A549 (cell line): ENCODE results near the gene DEAF1. TPM values are rescaled to one million over a fixed set of nuclear protein-coding genes. Genes with fewer than 3 reads are reported as not detected.
"Not testable (repeated sequence)": the region's sequence is repeated elsewhere in the genome, so short reads cannot be mapped to it uniquely, and the experiment has no call there.

Experiments
- ATAC-seq, 2 experiments: fragments of 200-7000 bp in 1 of 2; fragments of >200 bp in 1 of 2; cut with Nextera tagmentation in 1 of 2; cut with Tn5 transposase in 1 of 2; 3 replicates each; pipeline versions ENCODE4 v1.8.0 to v1.9.1; 2018 to 2020; ENCODE audit warnings: mild to moderate bottlenecking in 1 of 2, moderate library complexity in 1 of 2
- CTCF ChIA-PET: fragments of 300-600 bp; sonication (Branson Sonifier 250); formaldehyde crosslinking; extraction: SDS; loops from one replicate; lab custom pipeline; 2021; ENCODE audit warnings: antibody characterized with exemption, inconsistent platforms; lab: Yijun Ruan, JAX
- POLR2A ChIA-PET: fragments of 350-600 bp; formaldehyde crosslinking; extraction: SDS; loops from one replicate; lab custom pipeline; 2021; ENCODE audit warnings: antibody characterized with exemption, inconsistent platforms; lab: Yijun Ruan, JAX
- DNase-seq, 2 experiments: peaks; one replicate each; pipeline versions ENCODE4 v3.0.0 to v3.0.0-alpha.2; 2011 to 2016; ENCODE audit warnings: low read depth in 1 of 2, low spot score in 1 of 2
- FAIRE-seq: peaks from 2 replicates; lab custom pipeline; 2011; peaks lifted over from hg19 to GRCh38; lab: Jason Lieb, UNC
- H3K27ac ChIP-seq, 2 experiments: fragments of >200 bp; sonication (Bioruptor Twin); formaldehyde crosslinking; 3 replicates each; pipeline ENCODE4 v1.5.1; 2016 to 2017
- H3K4me1 ChIP-seq: fragments of >200 bp; sonication (Bioruptor Twin); formaldehyde crosslinking; 3 replicates; pipeline ENCODE4 v1.6.1; 2016
- H3K4me2 ChIP-seq: fragments of >200 bp; sonication (Bioruptor Twin); formaldehyde crosslinking; 3 replicates; pipeline ENCODE4 v1.6.1; 2016
- H3K4me3 ChIP-seq: fragments of >200 bp; sonication (Bioruptor Twin); formaldehyde crosslinking; 3 replicates; pipeline ENCODE4 v1.5.1; 2016
- H3K9me3 ChIP-seq: fragments of >200 bp; sonication (Bioruptor Twin); formaldehyde crosslinking; 3 replicates; pipeline ENCODE4 v1.6.1; 2016
- BHLHE40 ChIP-seq: IDR thresholded peaks from 2 replicates; pipeline ENCODE4 v1.6.1; 2012; ENCODE audit warnings: low read depth, low read length, inconsistent platforms
- CBX8 ChIP-seq: fragments of 200-600 bp; sonication (generic); IDR thresholded peaks from 2 replicates; pipeline ENCODE4 v1.6.1; 2016
- CEBPB ChIP-seq, 2 experiments: fragments of >200 bp in 1 of 2; sonication (Bioruptor Twin) in 1 of 2; formaldehyde crosslinking in 1 of 2; IDR thresholded peaks; 2 replicates each; pipeline ENCODE4 v1.6.1; 2012 to 2016
- CHD4 ChIP-seq: fragments of 200-600 bp; sonication (generic); IDR thresholded peaks from 2 replicates; pipeline ENCODE4 v1.6.1; 2016; ENCODE audit warnings: antibody characterized with exemption, mild to moderate bottlenecking, borderline replicate concordance
- FOSB ChIP-seq: fragments of 250-450 bp; sonication (Bioruptor Pico); IDR thresholded peaks from 2 replicates; pipeline ENCODE4 v1.5.0; 2020; ENCODE audit warnings: mild to moderate bottlenecking, moderate library complexity
- FOXS1 ChIP-seq: fragments of 250-450 bp; sonication (Bioruptor Pico); IDR thresholded peaks from 2 replicates; pipeline ENCODE4 v1.5.0; 2020; ENCODE audit warnings: mild to moderate bottlenecking, moderate library complexity
- GATA3 ChIP-seq: IDR thresholded peaks from 2 replicates; pipeline ENCODE4 v1.6.1; 2012; ENCODE audit warnings: borderline replicate concordance
- HEYL ChIP-seq: fragments of 250-450 bp; sonication (Bioruptor Pico); IDR thresholded peaks from 2 replicates; pipeline ENCODE4 v1.8.0; 2021; ENCODE audit warnings: mild to moderate bottlenecking, moderate library complexity
- HOXA7 ChIP-seq: fragments of 250-450 bp; sonication (Bioruptor Pico); IDR thresholded peaks from 2 replicates; pipeline ENCODE4 v1.5.0; 2020; ENCODE audit warnings: mild to moderate bottlenecking, moderate library complexity
- HOXB13 ChIP-seq: fragments of 250-450 bp; sonication (Bioruptor Pico); IDR thresholded peaks from 2 replicates; pipeline ENCODE4 v1.5.0; 2020; ENCODE audit warnings: low read depth, mild to moderate bottlenecking, moderate library complexity
- HOXB5 ChIP-seq: fragments of 250-450 bp; sonication (Bioruptor Pico); IDR thresholded peaks from 2 replicates; pipeline ENCODE4 v1.5.0; 2020; ENCODE audit warnings: mild to moderate bottlenecking, moderate library complexity
- JUN ChIP-seq, 2 experiments: fragments of >200 bp; sonication (Bioruptor Twin); formaldehyde crosslinking; IDR thresholded peaks; 2 replicates in 1 of 2; 3 replicates in 1 of 2; pipeline ENCODE4 v1.6.1; 2016 to 2017
- KDM1A ChIP-seq: fragments of 200-600 bp; sonication (generic); IDR thresholded peaks from 2 replicates; pipeline ENCODE4 v1.6.1; 2016; ENCODE audit warnings: low read depth, mild to moderate bottlenecking
- KDM5A ChIP-seq: fragments of 200-600 bp; sonication (generic); IDR thresholded peaks from 2 replicates; pipeline ENCODE4 v1.6.1; 2016; ENCODE audit warnings: antibody characterized with exemption, mild to moderate bottlenecking
- MAFK ChIP-seq: fragments of 450-650 bp; IDR thresholded peaks from 2 replicates; pipeline ENCODE4 v1.6.1; 2014; ENCODE audit not compliant: partially characterized antibody
- MAZ ChIP-seq: fragments of 150-350 bp; IDR thresholded peaks from 2 replicates; pipeline ENCODE4 v1.6.1; 2014; ENCODE audit warnings: antibody characterized with exemption, low read depth, low read length, borderline replicate concordance
- PHF8 ChIP-seq: fragments of 200-600 bp; sonication (generic); IDR thresholded peaks from 2 replicates; pipeline ENCODE4 v1.6.1; 2016; ENCODE audit warnings: low read depth, mild to moderate bottlenecking, antibody characterized with exemption, moderate library complexity, borderline replicate concordance
- POLR2A ChIP-seq: IDR thresholded peaks from 2 replicates; pipeline ENCODE4 v1.6.1; 2012; ENCODE audit warnings: mild to moderate bottlenecking, low read length
- RARB ChIP-seq: fragments of 250-450 bp; sonication (Bioruptor Pico); IDR thresholded peaks from 2 replicates; pipeline ENCODE4 v1.8.0; 2021; ENCODE audit warnings: mild to moderate bottlenecking, moderate library complexity
- SMC3 ChIP-seq: fragments of >200 bp; sonication (Bioruptor Twin); formaldehyde crosslinking; IDR thresholded peaks from 3 replicates; pipeline ENCODE4 v1.6.1; 2018; ENCODE audit warnings: inconsistent platforms
- SREBF2 ChIP-seq: fragments of 450-650 bp; IDR thresholded peaks from 2 replicates; pipeline ENCODE4 v1.6.1; 2014; ENCODE audit warnings: mild to moderate bottlenecking, moderate library complexity
- TFCP2L1 ChIP-seq: fragments of 250-450 bp; sonication (Bioruptor Pico); IDR thresholded peaks from 2 replicates; pipeline ENCODE4 v1.5.0; 2021; ENCODE audit warnings: mild to moderate bottlenecking
- TP53 ChIP-seq: fragments of 250-450 bp; sonication (Bioruptor Pico); IDR thresholded peaks from 2 replicates; pipeline ENCODE4 v1.5.0; 2021; ENCODE audit warnings: mild to moderate bottlenecking, moderate library complexity
- ZFP36 ChIP-seq: fragments of 450-650 bp; IDR thresholded peaks from 2 replicates; pipeline ENCODE4 v1.6.1; 2014; ENCODE audit warnings: borderline replicate concordance; ENCODE audit not compliant: partially characterized antibody
- ZSCAN20 ChIP-seq: fragments of 250-450 bp; sonication (Bioruptor Pico); IDR thresholded peaks from 2 replicates; pipeline ENCODE4 v1.8.0; 2022; ENCODE audit warnings: mild to moderate bottlenecking, moderate library complexity
- WGBS: methylation state at CpG from one replicate; pipeline ENCODE4 v1.1.6; 2017; ENCODE audit errors: missing lambda C conversion rate; 5-methylcytosine and 5-hydroxymethylcytosine counted together
- polyA plus RNA-seq, 4 experiments: library from polyadenylated mRNA; depleted of rRNA in 3 of 4; stranded (reverse); fragments of >200 nt; fragmentation: RNase III in 1 of 4; extraction: RNeasy Plus Mini Kit Qiagen cat#74134 plus additional on column Dnase treatment in 1 of 4; gene quantifications; 2 replicates in 3 of 4; 3 replicates in 1 of 4; pipeline ENCODE4 v1.2.3, GENCODE V29; 2011 to 2017
- TF ChIP-seq, protein P1 (sequence below): fragments of 450-650 bp; IDR thresholded peaks from 2 replicates; pipeline ENCODE4 v1.6.1; 2014; ENCODE audit warnings: antibody characterized with exemption
- TF ChIP-seq, protein P2 (sequence below): fragments of 250-450 bp; sonication (Bioruptor Pico); IDR thresholded peaks from 2 replicates; pipeline ENCODE4 v1.5.0; 2020; ENCODE audit warnings: low read depth, mild to moderate bottlenecking, moderate library complexity
- TF ChIP-seq, protein P3 (sequence below): fragments of 250-450 bp; sonication (Bioruptor Pico); IDR thresholded peaks from 2 replicates; pipeline ENCODE4 v1.5.0; 2021; ENCODE audit warnings: mild to moderate bottlenecking, moderate library complexity, borderline replicate concordance
- TF ChIP-seq, protein P4 (sequence below): fragments of 150-350 bp; IDR thresholded peaks from 2 replicates; pipeline ENCODE4 v1.6.1; 2014; ENCODE audit warnings: low read depth, mild to moderate bottlenecking, low read length

Gene DEAF1
- polyA plus RNA-seq, 2 of the 4 experiments (the other 2 are of a cell fraction), result 16.0 to 24.0 TPM

DNA sequence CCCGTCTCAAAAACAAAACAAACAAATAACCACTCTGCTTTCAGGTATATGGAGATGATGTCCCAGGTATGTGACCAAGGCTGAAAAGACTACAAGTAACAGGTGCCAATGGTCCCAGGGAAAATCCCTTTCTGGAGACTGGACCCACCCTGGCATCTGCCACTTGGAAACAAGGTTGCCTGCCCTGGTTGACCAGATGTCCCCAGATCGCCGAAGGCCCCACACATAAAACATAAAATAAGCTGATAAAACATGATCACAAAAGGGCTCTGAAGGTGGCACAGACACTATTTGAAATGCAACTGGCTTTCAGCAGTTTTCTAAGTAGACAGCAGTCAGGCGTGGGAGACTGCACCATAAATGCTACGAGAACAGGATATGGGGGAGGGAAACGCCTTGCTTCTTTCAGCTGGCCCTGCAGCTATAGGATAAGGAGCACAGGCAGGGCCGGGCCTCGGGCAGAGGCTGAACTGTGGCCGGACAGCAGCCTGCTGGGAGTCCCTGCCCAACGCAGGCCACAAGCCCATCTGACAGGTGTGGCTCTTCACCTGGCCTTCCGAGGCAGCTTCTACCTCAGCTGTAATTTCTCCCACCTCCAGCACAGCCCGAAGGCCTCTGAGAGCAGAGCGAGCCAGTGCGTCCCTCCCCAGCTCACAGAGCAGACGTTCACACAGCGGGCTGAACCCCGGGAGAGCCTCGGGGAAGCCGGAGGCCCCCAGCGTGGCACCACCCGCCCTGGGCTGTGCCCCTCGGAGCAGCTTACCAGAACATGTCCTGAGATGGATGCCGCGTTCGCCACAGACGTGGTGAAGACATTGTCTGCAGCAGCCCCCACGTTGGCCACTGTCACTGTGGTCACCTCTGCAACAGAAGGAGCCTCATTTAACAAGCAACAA is 4.0 kb downstream of the DEAF1 start:
- ChIA-PET POLR2A (no interaction called here), CTCF (interaction anchor here (1.3 to 26.0 kb wide), 4 partner anchors 12 to 34 kb away, joined by 3 to 599 read pairs (median 4); no protein-coding TSS in a partner anchor)
- ATAC-seq (no peak), FAIRE-seq (no peak), DNase-seq (no peak)
- no peaks in the 10 kb centered on the region for H3K9me3 ChIP-seq
- TF ChIP-seq PHF8 (no peak), JUN (IDR thresholded peaks at IDR 0.05) (no peak), CHD4 (no peak), BHLHE40 (no peak), GATA3 (no peak), SREBF2 (no peak), ZFP36 (no peak), CEBPB (IDR thresholded peaks at IDR 0.05) (no peak), HEYL (CRISPR knock-in tag) (no peak), MAZ (no peak), POLR2A (no peak), KDM1A (no peak), FOSB (CRISPR knock-in tag) (no peak), HOXB5 (CRISPR knock-in tag) (no peak), KDM5A (no peak)
- TF ChIP-seq, protein P1, sequence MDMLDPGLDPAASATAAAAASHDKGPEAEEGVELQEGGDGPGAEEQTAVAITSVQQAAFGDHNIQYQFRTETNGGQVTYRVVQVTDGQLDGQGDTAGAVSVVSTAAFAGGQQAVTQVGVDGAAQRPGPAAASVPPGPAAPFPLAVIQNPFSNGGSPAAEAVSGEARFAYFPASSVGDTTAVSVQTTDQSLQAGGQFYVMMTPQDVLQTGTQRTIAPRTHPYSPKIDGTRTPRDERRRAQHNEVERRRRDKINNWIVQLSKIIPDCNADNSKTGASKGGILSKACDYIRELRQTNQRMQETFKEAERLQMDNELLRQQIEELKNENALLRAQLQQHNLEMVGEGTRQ, result no peak
- TF ChIP-seq, protein P2, sequence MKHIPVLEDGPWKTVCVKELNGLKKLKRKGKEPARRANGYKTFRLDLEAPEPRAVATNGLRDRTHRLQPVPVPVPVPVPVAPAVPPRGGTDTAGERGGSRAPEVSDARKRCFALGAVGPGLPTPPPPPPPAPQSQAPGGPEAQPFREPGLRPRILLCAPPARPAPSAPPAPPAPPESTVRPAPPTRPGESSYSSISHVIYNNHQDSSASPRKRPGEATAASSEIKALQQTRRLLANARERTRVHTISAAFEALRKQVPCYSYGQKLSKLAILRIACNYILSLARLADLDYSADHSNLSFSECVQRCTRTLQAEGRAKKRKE (CRISPR knock-in tag), result no peak
- 91% methylated on average over 24 of the region's 27 CpGs for WGBS
- H3K27ac ChIP-seq, result no peak overlapping the region
- H3K4me2 ChIP-seq, result no peak overlapping the region
- peaks cover 31% of the 10 kb centered on the region for H3K4me1 ChIP-seq
- H3K4me3 ChIP-seq, result no peak overlapping the region

- H3K9me3 ChIP-seq, H3K4me3 ChIP-seq, DNase-seq, H3K27ac ChIP-seq, POLR2A ChIA-PET, H3K4me2 ChIP-seq, ATAC-seq, FAIRE-seq: not testable (repeated sequence)
- WGBS, result 93% methylated on average over 3 of the region's 3 CpGs
- CTCF ChIA-PET, result interaction anchor here (1.4 to 26.0 kb wide), 2 partner anchors 15 to 34 kb away, joined by 3 to 599 read pairs; no protein-coding TSS in a partner anchor
- H3K4me1 ChIP-seq, result peaks cover 31% of the 10 kb centered on the region
These were observed 4.8 kb downstream of the DEAF1 start for GRCh38 chr11:690244-690643.

- ATAC-seq (no peak), FAIRE-seq (no peak), DNase-seq (no peak)
- peak overlapping the region; percentile 36 to 42; a peak in 3 of 6 replicates for H3K27ac ChIP-seq
- peak overlapping the region; percentile 17; the same call in 1 of the 3 replicates for H3K4me2 ChIP-seq
- H3K4me3 ChIP-seq, result no peak overlapping the region
- 81% methylated on average over 4 of the region's 7 CpGs for WGBS
- POLR2A ChIA-PET, result no interaction called here
- CTCF ChIA-PET, result interaction anchor here (1.2 to 26.0 kb wide), 3 partner anchors 9 to 35 kb away, joined by 3 to 599 read pairs (median 4); no protein-coding TSS in a partner anchor
- H3K4me1 ChIP-seq, result peaks cover 31% of the 10 kb centered on the region
- no peaks in the 10 kb centered on the region for H3K9me3 ChIP-seq
- no peak for TF ChIP-seq CBX8
- TF ChIP-seq HOXA7 (CRISPR knock-in tag), result no peak
- no peak for TF ChIP-seq SMC3
- no peak for TF ChIP-seq SREBF2
- TF ChIP-seq HOXB13 (CRISPR knock-in tag), result no peak
- TF ChIP-seq TP53, result no peak
- TF ChIP-seq, protein P3, sequence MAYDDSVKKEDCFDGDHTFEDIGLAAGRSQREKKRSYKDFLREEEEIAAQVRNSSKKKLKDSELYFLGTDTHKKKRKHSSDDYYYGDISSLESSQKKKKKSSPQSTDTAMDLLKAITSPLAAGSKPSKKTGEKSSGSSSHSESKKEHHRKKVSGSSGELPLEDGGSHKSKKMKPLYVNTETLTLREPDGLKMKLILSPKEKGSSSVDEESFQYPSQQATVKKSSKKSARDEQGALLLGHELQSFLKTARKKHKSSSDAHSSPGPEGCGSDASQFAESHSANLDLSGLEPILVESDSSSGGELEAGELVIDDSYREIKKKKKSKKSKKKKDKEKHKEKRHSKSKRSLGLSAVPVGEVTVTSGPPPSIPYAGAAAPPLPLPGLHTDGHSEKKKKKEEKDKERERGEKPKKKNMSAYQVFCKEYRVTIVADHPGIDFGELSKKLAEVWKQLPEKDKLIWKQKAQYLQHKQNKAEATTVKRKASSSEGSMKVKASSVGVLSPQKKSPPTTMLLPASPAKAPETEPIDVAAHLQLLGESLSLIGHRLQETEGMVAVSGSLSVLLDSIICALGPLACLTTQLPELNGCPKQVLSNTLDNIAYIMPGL (CRISPR knock-in tag), result no peak
- TF ChIP-seq FOSB (CRISPR knock-in tag), result no peak
- no peak for TF ChIP-seq JUN (IDR thresholded peaks at IDR 0.05)
- no peak for TF ChIP-seq HOXB5 (CRISPR knock-in tag)
- TF ChIP-seq MAFK, result no peak
- TF ChIP-seq FOXS1, result no peak
- no peak for TF ChIP-seq RARB
- no peak for TF ChIP-seq TFCP2L1 (CRISPR knock-in tag)
- no peak for TF ChIP-seq ZSCAN20 (CRISPR knock-in tag)
- TF ChIP-seq, protein P4, sequence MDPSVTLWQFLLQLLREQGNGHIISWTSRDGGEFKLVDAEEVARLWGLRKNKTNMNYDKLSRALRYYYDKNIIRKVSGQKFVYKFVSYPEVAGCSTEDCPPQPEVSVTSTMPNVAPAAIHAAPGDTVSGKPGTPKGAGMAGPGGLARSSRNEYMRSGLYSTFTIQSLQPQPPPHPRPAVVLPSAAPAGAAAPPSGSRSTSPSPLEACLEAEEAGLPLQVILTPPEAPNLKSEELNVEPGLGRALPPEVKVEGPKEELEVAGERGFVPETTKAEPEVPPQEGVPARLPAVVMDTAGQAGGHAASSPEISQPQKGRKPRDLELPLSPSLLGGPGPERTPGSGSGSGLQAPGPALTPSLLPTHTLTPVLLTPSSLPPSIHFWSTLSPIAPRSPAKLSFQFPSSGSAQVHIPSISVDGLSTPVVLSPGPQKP, result no peak
- TF ChIP-seq, protein P2 (CRISPR knock-in tag), result no peak
- TF ChIP-seq CHD4, result no peak
These were observed 5.4 kb downstream of the DEAF1 start for GRCh38 chr11:689625-690024.
